K562 (cell line): ENCODE data around the gene AFF1. TPM values are rescaled to one million over a fixed set of nuclear protein-coding genes. Genes with fewer than 3 reads are reported as not detected.
A peak's percentile ranks its signal among the peaks of the same experiment; 100 is the strongest.

Experiments
- ATAC-seq: fragments of 200-7000 bp; cut with Tn5 transposase; 3 replicates; pipeline ENCODE4 v1.9.1; 2020; ENCODE audit warnings: moderate library complexity
- BruUV-seq: library from RNA; stranded (reverse); fragments of 400-500 nt; replicated peaks from 2 replicates; lab custom pipeline; 2021; lab: Mats Ljungman, UMichigan
- CTCF ChIA-PET: fragments of 300-600 bp; formaldehyde crosslinking; extraction: SDS; loops from one replicate; lab custom pipeline; 2021; ENCODE audit warnings: low intra/inter-chr PET ratio; lab: Yijun Ruan, JAX
- POLR2A ChIA-PET: fragments of 300-600, 350-650 bp; sonication (Branson Sonifier 250); formaldehyde crosslinking; extraction: SDS; loops from one replicate; lab custom pipeline; 2021; ENCODE audit warnings: antibody characterized with exemption, inconsistent platforms; lab: Yijun Ruan, JAX
- DNase-seq, 4 experiments: peaks; one replicate each; pipeline versions ENCODE4 v3.0.0 to v3.0.0-alpha.2; 2011 to 2018; ENCODE audit warnings: low spot score in 3 of 4, mixed read lengths in 3 of 4; ENCODE audit errors: extremely low read depth in 1 of 4
- FAIRE-seq: peaks from 2 replicates; lab custom pipeline; 2011; peaks lifted over from hg19 to GRCh38; lab: Jason Lieb, UNC
- H2AFZ ChIP-seq: 2 replicates; pipeline ENCODE4 v1.6.0; 2011; ENCODE audit warnings: low read depth, low read length, control low read depth, inconsistent platforms
- H3K27ac ChIP-seq: fragments of 200-600 bp; 3 replicates; pipeline ENCODE4 v1.8.0; 2011; ENCODE audit warnings: low read depth, mild to moderate bottlenecking, control low read depth, inconsistent platforms, low read length, moderate library complexity, mixed read lengths; ENCODE audit errors: extremely low read depth
- H3K27me3 ChIP-seq, 2 experiments: fragments of 300-600 bp in 1 of 2; 2 replicates in 1 of 2; 3 replicates in 1 of 2; pipeline versions ENCODE4 v1.6.0 to v1.8.0; 2011; ENCODE audit warnings: inconsistent platforms in 2 of 2, low read length in 2 of 2, mild to moderate bottlenecking in 1 of 2, mixed read lengths in 1 of 2, moderate library complexity in 1 of 2; ENCODE audit not compliant: control insufficient read depth in 2 of 2, insufficient read depth in 2 of 2
- H3K36me3 ChIP-seq: fragments of 300-600 bp; 3 replicates; pipeline ENCODE4 v1.8.0; 2011; ENCODE audit warnings: mild to moderate bottlenecking, low read length, inconsistent platforms; ENCODE audit not compliant: control insufficient read depth, insufficient read depth
- H3K4me1 ChIP-seq, 2 experiments: fragments of 200-600 bp in 1 of 2; replicated peaks in 1 of 2; 2 replicates in 1 of 2; 3 replicates in 1 of 2; pipeline versions ENCODE4 v1.5.1 to v1.8.0; 2011; ENCODE audit warnings: inconsistent platforms in 2 of 2, low read length in 2 of 2, mild to moderate bottlenecking in 1 of 2, mixed read lengths in 1 of 2, moderate library complexity in 1 of 2; ENCODE audit not compliant: control insufficient read depth in 2 of 2, insufficient read depth in 2 of 2
- H3K4me2 ChIP-seq: 2 replicates; pipeline ENCODE4 v1.6.1; 2011; ENCODE audit warnings: low read length, control low read depth, inconsistent platforms, mixed read lengths; ENCODE audit not compliant: insufficient read depth
- H3K4me3 ChIP-seq: fragments of 200-600 bp; sonication (generic), shearing (Covaris generic); 2 replicates; pipeline ENCODE4 v1.5.1; 2016; ENCODE audit warnings: control low read depth, inconsistent platforms
- H3K79me2 ChIP-seq: fragments of 200-600 bp; 3 replicates; pipeline ENCODE4 v1.8.0; 2011; ENCODE audit warnings: low read length, inconsistent platforms; ENCODE audit not compliant: control insufficient read depth, insufficient read depth
- H3K9ac ChIP-seq, 2 experiments: 2 replicates each; pipeline versions ENCODE4 v1.6.0 to v1.6.1; 2011; ENCODE audit warnings: low read depth in 2 of 2, low read length in 2 of 2, control low read depth in 1 of 2, inconsistent platforms in 1 of 2, mild to moderate bottlenecking in 1 of 2, mixed read lengths in 1 of 2; ENCODE audit not compliant: insufficient read depth in 1 of 2
- H3K9me1 ChIP-seq: one replicate; pipeline ENCODE4 v1.6.0; 2011; ENCODE audit warnings: inconsistent platforms, mild to moderate bottlenecking, low read length, moderate library complexity; ENCODE audit not compliant: control insufficient read depth, insufficient read depth
- H3K9me3 ChIP-seq: replicated peaks from 2 replicates; pipeline ENCODE4 v1.5.1; 2011; ENCODE audit warnings: low read depth, low read length, inconsistent platforms; ENCODE audit not compliant: control insufficient read depth, insufficient read depth
- H4K20me1 ChIP-seq: replicated peaks from 2 replicates; pipeline ENCODE4 v1.6.1; 2011; ENCODE audit warnings: low read length, inconsistent platforms, mixed read lengths; ENCODE audit not compliant: control insufficient read depth, insufficient read depth
- NR2C2 ChIP-seq, 2 experiments: fragments of 200-800 bp in 1 of 2; sonication (Bioruptor generic) in 1 of 2; sonication (generic) in 1 of 2; formaldehyde crosslinking in 1 of 2; IDR thresholded peaks; 2 replicates each; pipeline versions ENCODE4 v1.6.1 to v1.8.0; 2016 to 2022; ENCODE audit warnings: mild to moderate bottlenecking in 1 of 2, missing compliant biosample characterization in 1 of 2, missing genetic modification characterization in 1 of 2, missing genetic modification reagents in 1 of 2
- PHB2 ChIP-seq: fragments of 450-650 bp; IDR thresholded peaks from 2 replicates; pipeline ENCODE4 v1.6.1; 2017; ENCODE audit warnings: low read depth
- WGBS: fragments of 100-300 bp; shearing (Covaris generic); methylation state at CpG from one replicate; pipeline ENCODE4 v1.1.6; 2016; ENCODE audit warnings: low coverage, mixed read lengths; ENCODE audit not compliant: insufficient coverage; ENCODE audit errors: missing lambda C conversion rate; 5-methylcytosine and 5-hydroxymethylcytosine counted together
- in situ Hi-C: fragments of 300-500 bp; cut with MboI; formaldehyde crosslinking; loops from 4 replicates; pipeline ENCODE4 v1.15.0; 2018; ENCODE audit warnings: inconsistent platforms, mixed read lengths
- intact Hi-C: fragments of 100-400 bp; cut with micrococcal nuclease; formaldehyde crosslinking; loops from 2 replicates; pipeline ENCODE4 v1.14.2; 2022
- polyA plus RNA-seq, 8 experiments: library from polyadenylated mRNA; depleted of rRNA in 4 of 8; stranded (reverse) in 5 of 8; unstranded in 3 of 8; fragments of >200 nt; fragmentation: Nextera tagmentation in 2 of 8; fragmentation: Illumina TruSeq in 1 of 8; extraction: Ambion mirVana in 2 of 8; extraction: Trizol in 1 of 8; gene quantifications; 2 replicates each; pipeline versions ENCODE4 v1.2.1 to v1.2.3, GENCODE V29; 2011 to 2014; ENCODE audit warnings: inconsistent platforms in 1 of 8, missing spikeins in 1 of 8
- total RNA-seq, 7 experiments: library from RNA; depleted of rRNA in 6 of 7; stranded (reverse); fragments of >200 nt in 6 of 7; fragmentation: Illumina TruSeq in 2 of 7; extraction: Trizol in 2 of 7; gene quantifications; 2 replicates each; pipeline versions ENCODE4 v1.2.1 to v1.2.3, GENCODE V29; 2011 to 2021; ENCODE audit warnings: low replicate concordance in 1 of 7
- TF ChIP-seq, protein P1 (sequence below): sonication (generic); formaldehyde crosslinking; IDR thresholded peaks from 2 replicates; pipeline ENCODE4 v1.8.0; 2022; ENCODE audit warnings: missing genetic modification reagents, mild to moderate bottlenecking, moderate library complexity, borderline replicate concordance

Gene AFF1
- total and polyA plus RNA-seq, 9 of the 15 experiments (the other 6 are each of a cell fraction or from before 2014, with no cell fraction given): 4.1 to 47.5 (median 17.2) TPM

DNA sequence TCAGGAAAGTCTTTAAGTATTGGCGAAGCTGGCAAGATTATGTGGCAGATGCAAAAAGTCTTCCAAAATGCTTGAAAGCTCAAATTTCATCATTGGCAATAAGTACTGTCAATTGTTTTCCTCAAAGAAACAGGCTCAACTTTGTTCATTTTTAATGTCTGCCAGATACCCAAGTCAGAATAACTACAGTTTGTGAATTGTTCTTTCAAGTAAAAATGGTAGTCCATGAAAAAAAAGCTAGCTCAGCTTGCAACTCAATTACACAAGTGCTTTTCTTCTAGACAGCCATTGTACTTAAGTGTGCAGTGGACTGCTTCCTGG lies 70.5 kb downstream of the AFF1 start:
- Histone ChIP-seq H3K27ac (no peak overlapping the region), H3K36me3 (no peaks in the 10 kb centered on the region), H2AFZ (no peak overlapping the region), H3K79me2 (peaks cover 50% of the 10 kb centered on the region), H4K20me1 (no peaks in the 10 kb centered on the region), H3K9ac (no peak overlapping the region), H3K9me3 (no peaks in the 10 kb centered on the region), H3K4me3 (no peak overlapping the region), H3K27me3 (no peaks in the 10 kb centered on the region), H3K4me1 (peaks cover 7 to 28% of the 10 kb centered on the region in 2 experiments; a peak in 4 of 5 replicates), H3K9me1 (no peaks in the 10 kb centered on the region), H3K4me2 (peak overlapping the region; percentile 92; the same call in 1 of the 2 replicates)
- ATAC-seq (no peak), DNase-seq (no peak), FAIRE-seq (no peak)
- in situ Hi-C loops: loop anchor here (5.0 kb wide), 1 partner anchor 68 kb away; the partner anchor contains the start of gene AFF1
- WGBS: 71% methylated on average over 1 of the region's 1 CpG
- TF ChIP-seq NR2C2 (CRISPR knock-in tag; IDR thresholded peaks at IDR 0.05): no peak
- TF ChIP-seq NR2C2 (tag; IDR thresholded peaks at IDR 0.05): no peak
- TF ChIP-seq PHB2: no peak
- TF ChIP-seq, protein P1, sequence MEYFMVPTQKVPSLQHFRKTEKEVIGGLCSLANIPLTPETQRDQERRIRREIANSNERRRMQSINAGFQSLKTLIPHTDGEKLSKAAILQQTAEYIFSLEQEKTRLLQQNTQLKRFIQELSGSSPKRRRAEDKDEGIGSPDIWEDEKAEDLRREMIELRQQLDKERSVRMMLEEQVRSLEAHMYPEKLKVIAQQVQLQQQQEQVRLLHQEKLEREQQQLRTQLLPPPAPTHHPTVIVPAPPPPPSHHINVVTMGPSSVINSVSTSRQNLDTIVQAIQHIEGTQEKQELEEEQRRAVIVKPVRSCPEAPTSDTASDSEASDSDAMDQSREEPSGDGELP (CRISPR knock-in tag): no peak
- POLR2A ChIA-PET: interaction anchor here (0.6 to 3.8 kb wide), 8 partner anchors 11 to 87 kb away, joined by 3 to 36 read pairs (median 11); partner anchors contain the start of gene AFF1
- BruUV-seq: no TSS peak
- CTCF ChIA-PET: no interaction called here
- intact Hi-C loops: no loop called here
